Fibroblast of lung (primary cell): ENCODE data around the gene PLCG1. TPM values are rescaled to one million over a fixed set of nuclear protein-coding genes. Genes with fewer than 3 reads are reported as not detected.
A peak's percentile ranks its signal among the peaks of the same experiment; 100 is the strongest.
"Not testable (repeated sequence)": the region's sequence is repeated elsewhere in the genome, so short reads cannot be mapped to it uniquely, and the experiment has no call there.

Source experiments
- DNase-seq, 2 donors: peaks; one replicate each; pipeline versions ENCODE4 v3.0.0 to v3.0.0-alpha.2; 2010; ENCODE audit warnings: low read depth in 2 of 2
- H2AFZ ChIP-seq: 2 replicates; pipeline ENCODE4 v1.5.1; 2012; ENCODE audit warnings: low read length, control low read depth, inconsistent platforms
- H3K27ac ChIP-seq: 2 replicates; pipeline ENCODE4 v1.5.1; 2011; ENCODE audit warnings: low read length, control low read depth; ENCODE audit not compliant: insufficient read depth
- H3K27me3 ChIP-seq: 2 replicates; pipeline ENCODE4 v1.5.1; 2011; ENCODE audit warnings: mild to moderate bottlenecking, low read length; ENCODE audit not compliant: control insufficient read depth, insufficient read depth
- H3K36me3 ChIP-seq: 2 replicates; pipeline ENCODE4 v1.5.1; 2011; ENCODE audit warnings: low read length; ENCODE audit not compliant: control insufficient read depth, insufficient read depth
- H3K4me1 ChIP-seq: 2 replicates; pipeline ENCODE4 v1.5.1; 2011; ENCODE audit warnings: low read length; ENCODE audit not compliant: control insufficient read depth, insufficient read depth; ENCODE audit errors: extremely low read depth
- H3K4me2 ChIP-seq: 2 replicates; pipeline ENCODE4 v1.5.1; 2011; ENCODE audit warnings: low read length, control low read depth; ENCODE audit not compliant: insufficient read depth; ENCODE audit errors: extremely low read depth
- H3K4me3 ChIP-seq, 4 experiments: fragments of 200-600 bp in 1 of 4; sonication (generic) in 1 of 4; replicated peaks in 1 of 4; 2 replicates each; pipeline ENCODE4 v1.5.1; 2011 to 2016; ENCODE audit warnings: low read length in 4 of 4, low read depth in 3 of 4, mild to moderate bottlenecking in 3 of 4, control low read depth in 2 of 4, inconsistent platforms in 1 of 4, mixed read lengths in 1 of 4; ENCODE audit not compliant: insufficient read depth in 1 of 4; ENCODE audit errors: control extremely low read depth in 1 of 4
- H3K79me2 ChIP-seq: 2 replicates; pipeline ENCODE4 v1.5.1; 2012; ENCODE audit warnings: mild to moderate bottlenecking, low read length, inconsistent platforms; ENCODE audit not compliant: control insufficient read depth, insufficient read depth
- H3K9ac ChIP-seq: 2 replicates; pipeline ENCODE4 v1.5.1; 2011; ENCODE audit warnings: mild to moderate bottlenecking, low read length, control low read depth; ENCODE audit not compliant: insufficient read depth
- H3K9me3 ChIP-seq: 2 replicates; pipeline ENCODE4 v1.5.1; 2012; ENCODE audit warnings: low read depth, low read length; ENCODE audit not compliant: control insufficient read depth, insufficient read depth
- H4K20me1 ChIP-seq: 2 replicates; pipeline ENCODE4 v1.5.1; 2011; ENCODE audit warnings: low read length; ENCODE audit not compliant: control insufficient read depth, insufficient read depth; ENCODE audit errors: extremely low read depth
- CTCF ChIP-seq, 2 donors: IDR thresholded peaks in 1 of 2; conservative IDR thresholded peaks in 1 of 2; 1 replicate in 1 of 2; 2 replicates in 1 of 2; pipeline ENCODE4 v1.5.1; 2011 to 2012; ENCODE audit warnings: low read length in 2 of 2, control low read depth in 1 of 2, inconsistent platforms in 1 of 2, low read depth in 1 of 2, mild to moderate bottlenecking in 1 of 2
- EZH2 ChIP-seq: IDR thresholded peaks from 2 replicates; pipeline ENCODE4 v1.5.1; 2012; ENCODE audit warnings: low read length, control low read depth, mild to moderate bottlenecking; ENCODE audit errors: missing control alignments
- polyA plus RNA-seq, 2 donors: library from polyadenylated mRNA; depleted of rRNA in 1 of 2; stranded (reverse) in 1 of 2; unstranded in 1 of 2; fragments of >200 nt; gene quantifications; 2 replicates each; pipeline ENCODE4 v1.2.1, GENCODE V29; 2011 to 2012; ENCODE audit warnings: missing spikeins in 1 of 2
- total RNA-seq: library from RNA; depleted of rRNA; stranded (reverse); fragments of >200 nt; gene quantifications from 2 replicates; pipeline ENCODE4 v1.2.1, GENCODE V29; 2014

PLCG1 gene
- total and polyA plus RNA-seq, 2 donors (not counting 1 experiment from before 2014, with no cell fraction given): 24.5 to 86.2 TPM

GRCh38 chr20:41111578-41111951, 25.8 kb upstream of the PLCG1 start:
- H3K27me3 ChIP-seq: no peaks in the 10 kb centered on the region
- H3K4me2 ChIP-seq: no peak overlapping the region
- no peak for DNase-seq
- no peak overlapping the region for H3K27ac ChIP-seq
- no peak overlapping the region for H3K4me3 ChIP-seq
- peaks cover 20% of the 10 kb centered on the region for H3K36me3 ChIP-seq
- H3K79me2 ChIP-seq: no peaks in the 10 kb centered on the region
- H2AFZ ChIP-seq: no peak overlapping the region
- no peaks in the 10 kb centered on the region for H4K20me1 ChIP-seq
- no peaks in the 10 kb centered on the region for H3K4me1 ChIP-seq
- H3K9me3 ChIP-seq: no peaks in the 10 kb centered on the region
- H3K9ac ChIP-seq: no peak overlapping the region
- no peak for TF ChIP-seq CTCF (conservative IDR thresholded peaks at IDR 0.05 in 1 of 2, IDR thresholded peaks at IDR 0.05 in 1 of 2; ENCODE audit: low read depth in 1 of 2, low read length in 2 of 2)
- TF ChIP-seq EZH2: no peak

- TF ChIP-seq EZH2 (no peak), CTCF (conservative IDR thresholded peaks at IDR 0.05 in 1 of 2, IDR thresholded peaks at IDR 0.05 in 1 of 2; ENCODE audit: low read depth in 1 of 2, low read length in 2 of 2) (no peak)
- H3K4me1 ChIP-seq: peaks cover 6% of the 10 kb centered on the region
- H3K4me3 ChIP-seq: no peak overlapping the region
- DNase-seq: no peak
- H3K4me2 ChIP-seq: no peak overlapping the region
- H4K20me1 ChIP-seq: no peaks in the 10 kb centered on the region
- H3K27ac ChIP-seq: no peak overlapping the region
- H3K27me3 ChIP-seq: no peaks in the 10 kb centered on the region
- H3K9ac ChIP-seq: no peak overlapping the region
- no peak overlapping the region for H2AFZ ChIP-seq
- H3K9me3 ChIP-seq: no peaks in the 10 kb centered on the region
- peaks cover 26% of the 10 kb centered on the region for H3K36me3 ChIP-seq
- no peaks in the 10 kb centered on the region for H3K79me2 ChIP-seq
Observed at GRCh38 chr20:41116282-41116956, 20.9 kb upstream of the PLCG1 start.

GRCh38 chr20:41118159-41118558, 19.2 kb upstream of the PLCG1 start:
- not testable (repeated sequence) for H3K4me1 ChIP-seq, H4K20me1 ChIP-seq, H3K79me2 ChIP-seq, H3K27ac ChIP-seq, H3K9ac ChIP-seq, H3K27me3 ChIP-seq, H3K4me3 ChIP-seq, H3K9me3 ChIP-seq, H3K4me2 ChIP-seq, DNase-seq, H2AFZ ChIP-seq
- peak in 1 of 2 donors; percentile 4 for TF ChIP-seq CTCF (conservative IDR thresholded peaks at IDR 0.05 in 1 of 2, IDR thresholded peaks at IDR 0.05 in 1 of 2; ENCODE audit: low read depth in 1 of 2, low read length in 2 of 2)
- peaks cover 33% of the 10 kb centered on the region for H3K36me3 ChIP-seq
